Measurements from ENCODE around the gene FZD1. TPM values are rescaled to one million over a fixed set of nuclear protein-coding genes. Genes with fewer than 3 reads are reported as not detected.

FZD1 gene
- total RNA-seq, 1 experiment from 2014 or later, result 3.7 TPM

GRCh38 chr7:91314591-91315323, 50.5 kb downstream of the FZD1 start:
- no TSS peak for BruUV-seq (replicated peaks)
- H3K27me3 ChIP-seq (ENCODE audit: insufficient read depth, low read length), result peaks cover 8% of the 10 kb centered on the region; the same call in 1 of the 2 replicates
- ATAC-seq (no peak), DNase-seq (ENCODE audit: low read depth, low spot score) (no peak)
- no peaks in the 10 kb centered on the region for H3K36me3 ChIP-seq (ENCODE audit: control insufficient read depth in 1 of 2, insufficient read depth in 2 of 2, low read length in 2 of 2)
- no peaks in the 10 kb centered on the region for H3K79me2 ChIP-seq (ENCODE audit: insufficient read depth, low read length)
- no peaks in the 10 kb centered on the region for H3K9me3 ChIP-seq (ENCODE audit: control insufficient read depth in 1 of 2, insufficient read depth in 1 of 2, low read depth in 1 of 2, low read length in 2 of 2)
- H4K20me1 ChIP-seq (ENCODE audit: insufficient read depth), result no peaks in the 10 kb centered on the region
- no peaks in the 10 kb centered on the region for H3K4me1 ChIP-seq (ENCODE audit: control insufficient read depth in 1 of 2, insufficient read depth in 2 of 2, low read length in 2 of 2)
- RAD21 ChIA-PET (ENCODE audit: low non-redundant PET in 1 of 2, low total read pairs in 2 of 2, uncharacterized antibody in 2 of 2, unreplicated experiment in 2 of 2), result no interaction called here
- TF ChIP-seq FOSL1 (IDR thresholded peaks at IDR 0.05; ENCODE audit: low read depth) (no peak), RAD21 (IDR thresholded peaks at IDR 0.05; ENCODE audit: low read depth) (no peak), CEBPB (IDR thresholded peaks at IDR 0.05; ENCODE audit: low read depth) (no peak), ZFX (IDR thresholded peaks at IDR 0.05) (no peak), TCF7L2 (IDR thresholded peaks at IDR 0.05; ENCODE audit: borderline replicate concordance, extremely low read depth, insufficient read depth, insufficient read length) (no peak), EZH2phosphoT487 (IDR thresholded peaks at IDR 0.05; ENCODE audit: borderline replicate concordance) (no peak), ZNF274 (IDR thresholded peaks at IDR 0.05; ENCODE audit: low read depth, low read length) (no peak), CBX3 (IDR thresholded peaks at IDR 0.05; ENCODE audit: low read depth) (no peak), SP1 (IDR thresholded peaks at IDR 0.05; ENCODE audit: low read depth) (no peak), YY1 (IDR thresholded peaks at IDR 0.05; ENCODE audit: extremely low read depth, insufficient replicate concordance, low read depth, low read length) (no peak), ELF1 (IDR thresholded peaks at IDR 0.05; ENCODE audit: borderline replicate concordance, low read depth) (no peak), POLR2AphosphoS5 (IDR thresholded peaks at IDR 0.05; ENCODE audit: low read depth, low read length) (no peak), POLR2A (IDR thresholded peaks at IDR 0.05; ENCODE audit: borderline replicate concordance, extremely low read depth, insufficient read depth, insufficient read length) (no peak), MAX (IDR thresholded peaks at IDR 0.05) (no peak), EZH2 (IDR thresholded peaks at IDR 0.05) (no peak), ATF3 (IDR thresholded peaks at IDR 0.05) (no peak)
- TF ChIP-seq, protein P1, sequence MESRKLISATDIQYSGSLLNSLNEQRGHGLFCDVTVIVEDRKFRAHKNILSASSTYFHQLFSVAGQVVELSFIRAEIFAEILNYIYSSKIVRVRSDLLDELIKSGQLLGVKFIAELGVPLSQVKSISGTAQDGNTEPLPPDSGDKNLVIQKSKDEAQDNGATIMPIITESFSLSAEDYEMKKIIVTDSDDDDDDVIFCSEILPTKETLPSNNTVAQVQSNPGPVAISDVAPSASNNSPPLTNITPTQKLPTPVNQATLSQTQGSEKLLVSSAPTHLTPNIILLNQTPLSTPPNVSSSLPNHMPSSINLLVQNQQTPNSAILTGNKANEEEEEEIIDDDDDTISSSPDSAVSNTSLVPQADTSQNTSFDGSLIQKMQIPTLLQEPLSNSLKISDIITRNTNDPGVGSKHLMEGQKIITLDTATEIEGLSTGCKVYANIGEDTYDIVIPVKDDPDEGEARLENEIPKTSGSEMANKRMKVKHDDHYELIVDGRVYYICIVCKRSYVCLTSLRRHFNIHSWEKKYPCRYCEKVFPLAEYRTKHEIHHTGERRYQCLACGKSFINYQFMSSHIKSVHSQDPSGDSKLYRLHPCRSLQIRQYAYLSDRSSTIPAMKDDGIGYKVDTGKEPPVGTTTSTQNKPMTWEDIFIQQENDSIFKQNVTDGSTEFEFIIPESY (IDR thresholded peaks at IDR 0.05; ENCODE audit: extremely low read depth, insufficient replicate concordance, low read length), result no peak
- TF ChIP-seq, protein P2, sequence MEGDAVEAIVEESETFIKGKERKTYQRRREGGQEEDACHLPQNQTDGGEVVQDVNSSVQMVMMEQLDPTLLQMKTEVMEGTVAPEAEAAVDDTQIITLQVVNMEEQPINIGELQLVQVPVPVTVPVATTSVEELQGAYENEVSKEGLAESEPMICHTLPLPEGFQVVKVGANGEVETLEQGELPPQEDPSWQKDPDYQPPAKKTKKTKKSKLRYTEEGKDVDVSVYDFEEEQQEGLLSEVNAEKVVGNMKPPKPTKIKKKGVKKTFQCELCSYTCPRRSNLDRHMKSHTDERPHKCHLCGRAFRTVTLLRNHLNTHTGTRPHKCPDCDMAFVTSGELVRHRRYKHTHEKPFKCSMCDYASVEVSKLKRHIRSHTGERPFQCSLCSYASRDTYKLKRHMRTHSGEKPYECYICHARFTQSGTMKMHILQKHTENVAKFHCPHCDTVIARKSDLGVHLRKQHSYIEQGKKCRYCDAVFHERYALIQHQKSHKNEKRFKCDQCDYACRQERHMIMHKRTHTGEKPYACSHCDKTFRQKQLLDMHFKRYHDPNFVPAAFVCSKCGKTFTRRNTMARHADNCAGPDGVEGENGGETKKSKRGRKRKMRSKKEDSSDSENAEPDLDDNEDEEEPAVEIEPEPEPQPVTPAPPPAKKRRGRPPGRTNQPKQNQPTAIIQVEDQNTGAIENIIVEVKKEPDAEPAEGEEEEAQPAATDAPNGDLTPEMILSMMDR (IDR thresholded peaks at IDR 0.05 in 2 of 3, conservative IDR thresholded peaks at IDR 0.05 in 1 of 3; ENCODE audit: borderline replicate concordance in 1 of 3, insufficient read depth in 1 of 3, low read depth in 2 of 3, low read length in 2 of 3), result no peak
- no peak overlapping the region for H2AFZ ChIP-seq (ENCODE audit: low read depth, low read length, poor library complexity, severe bottlenecking)
- H3K4me2 ChIP-seq (ENCODE audit: low read length), result no peak overlapping the region
- CTCF ChIA-PET, result no interaction called here
- POLR2A ChIA-PET, result no interaction called here
- H3K4me3 ChIP-seq (replicated peaks in 1 of 2; ENCODE audit: low read depth in 1 of 2, low read length in 2 of 2), result no peak overlapping the region
- H3K9ac ChIP-seq (ENCODE audit: low read length), result no peak overlapping the region
- intact Hi-C loops (cut with micrococcal nuclease), result no loop called here
- H3K27ac ChIP-seq (ENCODE audit: low read depth, low read length), result no peak overlapping the region
- H3K9me2 ChIP-seq (ENCODE audit: insufficient read depth), result no peaks in the 10 kb centered on the region
